OCI-LY7 (cell line): ENCODE results near the gene BSG. TPM values are rescaled to one million over a fixed set of nuclear protein-coding genes. Genes with fewer than 3 reads are reported as not detected.
"Not testable (repeated sequence)": the region's sequence is repeated elsewhere in the genome, so short reads cannot be mapped to it uniquely, and the experiment has no call there.

Experiments
- BruUV-seq: library from RNA; stranded (reverse); fragments of 400-500 nt; replicated peaks from 2 replicates; lab custom pipeline; 2021; lab: Mats Ljungman, UMichigan
- CTCF ChIA-PET: fragments of 300-600 bp; sonication (Branson Sonifier 250); formaldehyde crosslinking; loops from one replicate; lab custom pipeline; 2022; ENCODE audit warnings: antibody characterized with exemption; ENCODE audit not compliant: unreplicated experiment; lab: Charles Lee
- POLR2A ChIA-PET: fragments of 300-600 bp; sonication (Branson Sonifier 250); formaldehyde crosslinking; loops from one replicate; lab custom pipeline; 2022; ENCODE audit warnings: antibody characterized with exemption; lab: Charles Lee
- DNase-seq: peaks from one replicate; pipeline ENCODE4 v3.0.0-alpha.2; 2015; ENCODE audit warnings: low spot score
- H2AFZ ChIP-seq: fragments of 200-600 bp; sonication (generic), shearing (Covaris generic); 2 replicates; pipeline ENCODE4 v1.6.1; 2014; ENCODE audit warnings: mild to moderate bottlenecking, antibody characterized with exemption, low read length, moderate library complexity
- H3K27ac ChIP-seq: fragments of 200-600 bp; sonication (generic); 2 replicates; pipeline ENCODE4 v1.5.1; 2014; ENCODE audit warnings: mixed run types, low read depth, mild to moderate bottlenecking, moderate library complexity, low read length, inconsistent platforms; ENCODE audit not compliant: poor library complexity, severe bottlenecking
- H3K36me3 ChIP-seq: fragments of 200-600 bp; sonication (generic); 2 replicates; pipeline ENCODE4 v1.6.1; 2014; ENCODE audit warnings: mild to moderate bottlenecking, antibody characterized with exemption, low read length, moderate library complexity, mixed read lengths; ENCODE audit not compliant: insufficient read depth
- H3K4me1 ChIP-seq: fragments of 200-600 bp; sonication (generic); 2 replicates; pipeline ENCODE4 v1.5.1; 2014; ENCODE audit warnings: mild to moderate bottlenecking, low read length; ENCODE audit not compliant: insufficient read depth, poor library complexity, severe bottlenecking
- H3K4me2 ChIP-seq: fragments of 200-600 bp; sonication (generic); 2 replicates; pipeline ENCODE4 v1.6.1; 2014; ENCODE audit warnings: mild to moderate bottlenecking, low read length
- H3K4me3 ChIP-seq: fragments of 200-600 bp; sonication (generic); 2 replicates; pipeline ENCODE4 v1.5.1; 2014; ENCODE audit warnings: mild to moderate bottlenecking, low read depth, low read length; ENCODE audit not compliant: poor library complexity, severe bottlenecking
- H3K79me2 ChIP-seq: fragments of 200-600 bp; sonication (generic); 2 replicates; pipeline ENCODE4 v1.6.1; 2016; ENCODE audit warnings: low read depth, mild to moderate bottlenecking, low read length, moderate library complexity, mixed read lengths; ENCODE audit not compliant: insufficient read depth
- H3K9me2 ChIP-seq: fragments of 200-600 bp; sonication (generic); 2 replicates; pipeline ENCODE4 v1.6.1; 2016; ENCODE audit warnings: mild to moderate bottlenecking, low read length, mixed read lengths; ENCODE audit not compliant: insufficient read depth
- H3K9me3 ChIP-seq: fragments of 200-600 bp; sonication (generic); 2 replicates; pipeline ENCODE4 v1.6.1; 2014; ENCODE audit warnings: mild to moderate bottlenecking, mixed run types, low read length, mixed read lengths
- H4K20me1 ChIP-seq: fragments of 200-600 bp; sonication (generic); 2 replicates; pipeline ENCODE4 v1.6.1; 2014; ENCODE audit warnings: mild to moderate bottlenecking, antibody characterized with exemption, low read length, moderate library complexity, mixed read lengths; ENCODE audit not compliant: insufficient read depth
- EZH2phosphoT487 ChIP-seq: fragments of 200-600 bp; sonication (generic); IDR thresholded peaks from 2 replicates; pipeline ENCODE4 v1.6.1; 2018; ENCODE audit warnings: low read depth, borderline replicate concordance, mild to moderate bottlenecking, mixed run types, antibody characterized with exemption, low read length, moderate library complexity, mixed read lengths
- intact Hi-C: fragments of 100-400 bp; cut with micrococcal nuclease; formaldehyde crosslinking; loops from one replicate; pipeline ENCODE4 v1.10.0; 2022; ENCODE audit not compliant: unreplicated experiment
- total RNA-seq, 2 experiments: library from RNA; depleted of rRNA in 1 of 2; stranded (reverse); fragments of >200 nt in 1 of 2; shearing (Covaris generic) in 1 of 2; gene quantifications; 2 replicates each; pipeline ENCODE4 v1.2.3, GENCODE V29; 2014 to 2022
- TF ChIP-seq, protein P1 (sequence below): fragments of 200-600 bp; sonication (generic); conservative IDR thresholded peaks from 2 replicates; pipeline ENCODE4 v1.5.1; 2014; ENCODE audit warnings: mild to moderate bottlenecking, antibody characterized with exemption, low read length, moderate library complexity, mixed read lengths

BSG gene
- total RNA-seq, 2 experiments from 2014 or later, result 180 to 197 TPM

DNA sequence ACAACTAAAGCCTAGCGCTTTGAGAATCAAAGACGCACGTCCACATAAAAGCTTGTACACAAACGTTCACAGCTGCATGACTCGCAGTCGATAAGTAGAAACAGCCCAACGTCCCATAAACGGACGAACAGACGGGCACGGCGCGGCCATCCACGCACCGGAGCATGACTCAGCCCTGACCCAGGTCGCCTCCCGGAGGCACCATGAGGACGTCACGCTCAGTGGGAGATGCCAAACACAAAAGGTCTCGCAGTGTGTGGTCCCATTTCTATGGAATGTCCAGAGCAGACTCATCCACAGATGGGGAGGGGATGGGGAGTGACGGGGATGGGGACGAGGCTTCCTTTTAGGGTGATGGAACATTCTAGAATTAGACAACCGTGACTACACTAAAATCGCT is 51.6 kb downstream of the BSG start:
- CTCF ChIA-PET, result no interaction called here
- POLR2A ChIA-PET, result no interaction called here
- H3K79me2 ChIP-seq, result peaks cover 13% of the 10 kb centered on the region; the same call in 1 of the 2 replicates
- H4K20me1 ChIP-seq, result no peaks in the 10 kb centered on the region
- peaks cover 78% of the 10 kb centered on the region for H3K36me3 ChIP-seq
- intact Hi-C loops, result no loop called here
- TF ChIP-seq, protein P1, sequence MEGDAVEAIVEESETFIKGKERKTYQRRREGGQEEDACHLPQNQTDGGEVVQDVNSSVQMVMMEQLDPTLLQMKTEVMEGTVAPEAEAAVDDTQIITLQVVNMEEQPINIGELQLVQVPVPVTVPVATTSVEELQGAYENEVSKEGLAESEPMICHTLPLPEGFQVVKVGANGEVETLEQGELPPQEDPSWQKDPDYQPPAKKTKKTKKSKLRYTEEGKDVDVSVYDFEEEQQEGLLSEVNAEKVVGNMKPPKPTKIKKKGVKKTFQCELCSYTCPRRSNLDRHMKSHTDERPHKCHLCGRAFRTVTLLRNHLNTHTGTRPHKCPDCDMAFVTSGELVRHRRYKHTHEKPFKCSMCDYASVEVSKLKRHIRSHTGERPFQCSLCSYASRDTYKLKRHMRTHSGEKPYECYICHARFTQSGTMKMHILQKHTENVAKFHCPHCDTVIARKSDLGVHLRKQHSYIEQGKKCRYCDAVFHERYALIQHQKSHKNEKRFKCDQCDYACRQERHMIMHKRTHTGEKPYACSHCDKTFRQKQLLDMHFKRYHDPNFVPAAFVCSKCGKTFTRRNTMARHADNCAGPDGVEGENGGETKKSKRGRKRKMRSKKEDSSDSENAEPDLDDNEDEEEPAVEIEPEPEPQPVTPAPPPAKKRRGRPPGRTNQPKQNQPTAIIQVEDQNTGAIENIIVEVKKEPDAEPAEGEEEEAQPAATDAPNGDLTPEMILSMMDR, result 0 out of 2 replicates have a peak, but pooled peaks have one; percentile 29
- no peak for TF ChIP-seq EZH2phosphoT487
- DNase-seq, result no peak
- no peaks in the 10 kb centered on the region for H3K9me3 ChIP-seq
- no peak overlapping the region for H3K27ac ChIP-seq
- no peaks in the 10 kb centered on the region for H3K4me1 ChIP-seq
- no peak overlapping the region for H3K4me2 ChIP-seq
- no TSS peak for BruUV-seq
- H3K9me2 ChIP-seq, result no peaks in the 10 kb centered on the region
- H3K4me3 ChIP-seq, result no peak overlapping the region
- H2AFZ ChIP-seq, result no peak overlapping the region

DNA sequence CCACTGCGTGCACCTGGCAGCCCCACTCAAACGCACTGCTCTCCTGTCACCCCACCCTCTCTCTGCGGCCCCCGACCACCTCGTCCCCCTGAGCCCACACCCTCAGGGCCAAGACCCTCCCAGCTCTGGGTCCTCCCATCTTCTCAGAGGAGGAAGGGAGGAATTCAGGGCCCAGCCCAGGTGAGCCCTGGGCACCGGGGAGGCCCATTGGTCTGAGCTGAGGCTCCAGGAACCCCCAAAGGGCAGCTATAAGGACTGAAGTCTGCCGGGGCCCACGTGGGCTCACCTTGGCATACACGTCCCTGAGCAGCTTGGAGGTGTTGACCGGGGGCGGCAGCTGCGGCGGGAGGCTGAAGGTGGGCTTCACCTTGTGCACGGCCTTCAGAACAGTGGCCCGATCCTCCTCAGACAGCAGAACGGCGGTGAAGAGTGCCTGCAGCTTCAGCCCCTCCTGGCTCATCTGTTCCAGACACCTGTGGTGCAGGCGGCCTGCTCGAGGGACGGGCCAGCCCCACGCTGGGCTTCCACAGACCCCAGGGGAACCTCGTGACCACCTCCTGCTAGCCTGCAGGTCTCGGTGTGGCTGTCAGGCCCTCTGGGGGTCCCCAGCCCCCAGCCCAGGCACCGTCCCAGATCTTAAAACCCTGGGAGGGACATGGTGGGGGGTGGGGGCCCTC is 52.2 kb downstream of the BSG start:
- CTCF ChIA-PET, result interaction anchor here (0.6 kb wide), 1 partner anchor 95 kb away, joined by 3 read pairs; no protein-coding TSS in a partner anchor
- Histone ChIP-seq H3K4me1 (no peaks in the 10 kb centered on the region), H3K27ac (no peak overlapping the region), H2AFZ (no peak overlapping the region), H3K4me3 (no peak overlapping the region), H3K4me2 (no peak overlapping the region), H3K9me3 (no peaks in the 10 kb centered on the region), H3K79me2 (peaks cover 13% of the 10 kb centered on the region; the same call in 1 of the 2 replicates), H4K20me1 (no peaks in the 10 kb centered on the region), H3K9me2 (no peaks in the 10 kb centered on the region), H3K36me3 (peaks cover 78% of the 10 kb centered on the region)
- no TSS peak for BruUV-seq
- POLR2A ChIA-PET, result no interaction called here
- no peak for TF ChIP-seq EZH2phosphoT487
- intact Hi-C loops, result no loop called here
- no peak for DNase-seq

DNA sequence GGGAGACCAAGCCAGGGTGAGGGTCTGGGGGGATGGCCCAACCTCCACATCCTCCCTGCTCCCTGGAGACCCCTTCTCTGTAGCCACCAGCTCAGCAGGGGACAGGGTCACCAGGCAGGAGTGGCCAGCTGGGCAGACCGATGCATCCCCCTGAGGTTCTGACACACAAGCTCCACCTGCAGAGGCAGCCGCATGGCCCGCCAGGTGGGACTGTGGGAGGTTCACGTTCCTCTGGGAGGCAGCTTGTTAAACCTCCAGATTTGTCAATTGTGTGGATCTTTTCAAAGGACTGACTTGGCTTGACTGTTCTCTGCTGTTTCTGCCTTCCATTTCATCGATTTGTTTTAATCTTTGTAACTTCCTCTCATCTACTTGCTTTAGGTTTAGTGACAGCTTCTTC is 52.9 kb downstream of the BSG start:
- H3K27ac ChIP-seq, result no peak overlapping the region
- CTCF ChIA-PET, result no interaction called here
- H3K36me3 ChIP-seq, result peaks cover 77% of the 10 kb centered on the region

DNA sequence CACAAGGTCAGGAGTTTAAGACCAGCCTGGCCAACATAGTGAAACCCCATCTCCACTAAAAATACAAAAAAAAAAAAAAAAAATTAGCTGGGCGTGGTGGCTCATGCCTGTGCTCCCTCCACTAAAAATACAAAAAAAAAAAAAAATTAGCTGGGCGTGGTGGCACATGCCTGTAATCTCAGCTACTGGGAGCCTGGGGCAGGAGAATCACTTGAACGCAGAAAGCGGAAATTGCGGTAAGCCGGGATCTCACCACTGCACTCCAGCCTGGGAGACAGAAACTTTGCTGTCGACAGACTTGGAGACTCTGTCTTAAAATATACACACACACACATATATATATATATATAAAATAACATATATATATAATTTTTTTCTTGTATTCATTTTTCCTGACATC is 54.2 kb downstream of the BSG start:
- POLR2A ChIA-PET, H4K20me1 ChIP-seq, H3K4me3 ChIP-seq, H3K9me2 ChIP-seq, BruUV-seq, H3K4me1 ChIP-seq, H3K9me3 ChIP-seq, DNase-seq, H3K27ac ChIP-seq, CTCF ChIA-PET, H3K4me2 ChIP-seq, H2AFZ ChIP-seq, intact Hi-C loops: not testable (repeated sequence)
- peaks cover 23% of the 10 kb centered on the region; the same call in 1 of the 2 replicates for H3K79me2 ChIP-seq
- peaks cover 85% of the 10 kb centered on the region for H3K36me3 ChIP-seq

More for the DNA sequence above, 52.9 kb downstream of the BSG start:
- H4K20me1 ChIP-seq, result no peaks in the 10 kb centered on the region
- no peak overlapping the region for H3K4me2 ChIP-seq
- H3K4me1 ChIP-seq, result no peaks in the 10 kb centered on the region
- intact Hi-C loops, result no loop called here
- no TSS peak for BruUV-seq
- no peak for TF ChIP-seq EZH2phosphoT487
- TF ChIP-seq, protein P1, result no peak
- DNase-seq, result no peak
- POLR2A ChIA-PET, result no interaction called here
- no peak overlapping the region for H3K4me3 ChIP-seq
- no peaks in the 10 kb centered on the region for H3K9me3 ChIP-seq
- no peaks in the 10 kb centered on the region for H3K9me2 ChIP-seq
- no peak overlapping the region for H2AFZ ChIP-seq
- peaks cover 13% of the 10 kb centered on the region; the same call in 1 of the 2 replicates for H3K79me2 ChIP-seq
